Parietal lobe (tissue), 1 donor: ENCODE results near the gene OR4X2. TPM values are rescaled to one million over a fixed set of nuclear protein-coding genes. Genes with fewer than 3 reads are reported as not detected.

ENCODE experiments used
- total RNA-seq: library from RNA; depleted of rRNA; stranded (reverse); fragments of >200 nt; gene quantifications from one replicate; pipeline ENCODE4 v1.2.3, GENCODE V29; 2014

OR4X2 gene, protein sequence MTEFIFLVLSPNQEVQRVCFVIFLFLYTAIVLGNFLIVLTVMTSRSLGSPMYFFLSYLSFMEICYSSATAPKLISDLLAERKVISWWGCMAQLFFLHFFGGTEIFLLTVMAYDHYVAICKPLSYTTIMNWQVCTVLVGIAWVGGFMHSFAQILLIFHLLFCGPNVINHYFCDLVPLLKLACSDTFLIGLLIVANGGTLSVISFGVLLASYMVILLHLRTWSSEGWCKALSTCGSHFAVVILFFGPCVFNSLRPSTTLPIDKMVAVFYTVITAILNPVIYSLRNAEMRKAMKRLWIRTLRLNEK
- not detected for total RNA-seq

DNA sequence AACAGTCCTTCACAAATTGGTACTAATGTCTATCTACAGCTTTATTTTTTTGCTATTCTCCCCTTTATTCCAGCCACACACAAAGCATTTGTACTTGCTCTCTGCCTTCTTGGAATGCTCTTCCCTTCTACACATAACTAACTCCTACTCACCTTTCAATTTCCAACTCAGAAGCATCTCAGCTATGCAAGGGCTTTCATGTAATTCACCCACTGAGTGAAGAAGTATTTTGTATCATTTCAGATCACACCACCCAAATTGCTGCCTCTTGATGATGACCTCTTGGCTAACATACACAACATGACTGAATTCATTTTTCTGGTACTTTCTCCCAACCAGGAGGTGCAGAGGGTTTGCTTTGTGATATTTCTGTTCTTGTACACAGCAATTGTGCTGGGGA, at the start of gene OR4X2:
Gene OR4X2 (plus strand): TSS at position 301 of the 400 bp plus-strand sequence. CDS start 0 bp downstream, at position 301.

DNA sequence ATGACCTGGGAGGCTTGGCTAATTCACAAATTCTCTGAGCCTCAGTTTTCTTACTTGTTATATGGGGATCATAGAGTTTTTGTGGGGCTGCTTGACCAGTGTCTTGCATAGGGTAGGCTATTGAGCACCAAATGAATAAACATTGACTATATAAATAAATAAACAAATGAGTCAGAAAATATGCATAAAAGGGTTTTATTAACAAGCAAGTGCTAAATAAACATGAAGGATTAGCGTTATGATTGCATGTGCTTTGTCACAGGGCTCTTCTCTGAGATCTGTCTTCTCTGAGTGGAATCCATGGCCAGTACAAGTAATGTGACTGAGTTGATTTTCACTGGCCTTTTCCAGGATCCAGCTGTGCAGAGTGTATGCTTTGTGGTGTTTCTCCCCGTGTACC, 28.4 kb upstream of the OR4X2 start, which contains the start of gene OR4B1:
Gene OR4B1 (plus strand): TSS at position 301 of the 400 bp plus-strand sequence. CDS start 0 bp downstream, at position 301.

DNA sequence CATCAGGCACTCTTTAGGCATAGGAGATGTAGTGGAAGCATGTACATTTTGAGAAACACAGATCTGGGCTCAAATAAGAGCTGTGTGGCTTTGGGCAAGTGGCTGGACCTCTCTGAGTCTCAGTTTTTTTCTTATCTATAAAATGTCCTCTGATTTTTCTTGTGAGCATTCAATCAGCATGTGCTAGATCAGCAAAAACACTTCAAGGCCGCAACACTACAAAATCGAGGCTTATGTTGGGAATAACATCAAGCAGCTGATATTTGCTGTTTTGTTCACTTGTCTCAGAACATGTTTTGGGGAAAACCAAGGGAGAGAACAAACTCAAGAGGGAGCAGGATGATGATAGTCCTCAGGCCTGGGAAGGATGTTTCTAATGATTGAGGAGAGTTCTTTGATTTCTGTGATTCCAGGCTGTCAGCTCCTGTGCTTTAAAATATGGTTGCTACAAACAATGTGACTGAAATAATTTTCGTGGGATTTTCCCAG, 18.6 kb downstream of the OR4X2 start, which contains the start of gene OR4X1:
Gene OR4X1 (plus strand): TSS at position 439 of the 489 bp plus-strand sequence. CDS start 0 bp downstream, at position 439.

Other genes with a start within 250 kb of the OR4X2 start
- not detected for gene OR4B1, start 28.3 kb upstream of the OR4X2 start, total RNA-seq
- not detected for gene OR4X1, start 18.8 kb downstream of the OR4X2 start, total RNA-seq
- not detected for gene OR4S1, start 61.1 kb downstream of the OR4X2 start, total RNA-seq
- gene OR4C3, start 79.8 kb downstream of the OR4X2 start, total RNA-seq = not detected
- gene OR4C5, start 121.4 kb downstream of the OR4X2 start, total RNA-seq = not detected
- gene OR4A47, start 243.7 kb downstream of the OR4X2 start, total RNA-seq = not detected